ENCODE data around the gene GLT6D1.
"Not testable (repeated sequence)": the region's sequence is repeated elsewhere in the genome, so short reads cannot be mapped to it uniquely, and the experiment has no call there.

GLT6D1 gene

GRCh38 chr9:135664801-135665794 is 25.8 kb upstream of the GLT6D1 start:
- no peak for DNase-seq (ENCODE audit: low read depth in 2 of 2)

DNA sequence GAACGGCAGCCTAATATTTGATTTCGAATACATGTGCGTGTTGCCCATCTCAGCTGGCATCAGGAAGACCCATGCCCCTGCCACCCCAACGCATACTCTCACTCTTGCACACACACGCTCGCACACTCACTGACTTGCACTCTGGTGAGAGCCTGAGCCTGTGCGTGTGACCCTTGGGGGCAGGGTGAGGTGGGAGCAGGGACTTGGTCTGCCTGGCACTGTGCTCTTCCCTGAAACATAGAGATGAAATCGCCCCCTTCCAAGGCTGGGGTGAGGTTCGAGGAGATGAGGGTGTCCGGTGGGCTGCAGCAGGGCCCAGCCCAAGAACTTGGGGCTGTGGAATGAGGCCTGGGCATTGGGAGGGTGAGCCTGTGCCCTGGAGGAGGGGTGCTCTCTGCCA is 24.9 kb upstream of the GLT6D1 start:
- no peak for DNase-seq (ENCODE audit: low read depth in 2 of 2)

DNA sequence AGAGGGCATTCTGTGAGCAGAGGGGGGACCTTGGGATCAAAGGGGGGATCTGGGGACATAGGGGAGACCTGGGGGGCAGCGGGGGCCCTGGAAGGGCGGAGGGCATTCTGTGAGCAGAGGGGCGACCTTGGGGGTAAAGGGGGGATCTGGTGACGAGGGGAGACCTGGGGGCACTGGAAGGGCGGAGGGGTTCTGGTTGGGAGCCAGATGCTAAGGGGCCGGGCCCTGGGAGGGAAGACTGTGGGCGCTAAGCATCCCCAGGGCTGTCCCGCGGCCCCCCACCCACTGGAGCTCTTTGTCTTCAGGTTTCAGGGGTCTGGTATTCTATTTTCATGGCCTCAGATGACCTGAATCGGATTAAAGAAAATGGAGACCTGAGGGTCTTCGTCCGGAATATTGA is 24.5 kb upstream of the GLT6D1 start:
- DNase-seq (ENCODE audit: low read depth in 2 of 2) = no peak

- DNase-seq (ENCODE audit: low read depth in 2 of 2) = no peak
Measured at GRCh38 chr9:135663451-135663770, 24.1 kb upstream of the GLT6D1 start.

- DNase-seq (ENCODE audit: low read depth in 2 of 2) = no peak
Measured at GRCh38 chr9:135662758-135663450, 23.6 kb upstream of the GLT6D1 start, which contains the start of gene LCN9. Gene LCN9 (plus strand): TSS chr9:135663309. CDS start chr9:135663322, 13 bp downstream.

- DNase-seq (ENCODE audit: low read depth in 2 of 2) = no peak
Measured at GRCh38 chr9:135661816-135662560, 22.6 kb upstream of the GLT6D1 start.

DNA sequence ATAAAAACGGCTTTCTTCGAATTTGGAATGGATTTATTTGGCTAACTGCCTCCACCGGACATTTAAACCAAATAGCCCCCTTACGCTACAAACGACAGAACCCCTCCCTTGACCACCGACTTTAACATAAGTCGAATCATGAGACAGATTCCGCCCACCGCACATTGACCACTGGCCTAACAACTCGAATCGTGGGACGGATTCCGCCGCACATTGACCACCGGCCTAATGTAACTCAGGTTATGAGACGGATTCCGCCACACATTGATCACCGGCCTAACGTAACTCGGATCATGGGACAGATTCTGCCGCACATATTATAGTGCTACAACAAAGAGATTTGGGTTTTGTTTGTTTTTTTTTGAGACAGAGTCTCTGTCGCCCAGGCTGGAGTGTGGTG is 21.1 kb upstream of the GLT6D1 start:
- DNase-seq (ENCODE audit: low read depth in 2 of 2) = no peak

- no peak for DNase-seq (ENCODE audit: low read depth in 2 of 2)
Measured at GRCh38 chr9:135659252-135659651, 19.9 kb upstream of the GLT6D1 start.

DNA sequence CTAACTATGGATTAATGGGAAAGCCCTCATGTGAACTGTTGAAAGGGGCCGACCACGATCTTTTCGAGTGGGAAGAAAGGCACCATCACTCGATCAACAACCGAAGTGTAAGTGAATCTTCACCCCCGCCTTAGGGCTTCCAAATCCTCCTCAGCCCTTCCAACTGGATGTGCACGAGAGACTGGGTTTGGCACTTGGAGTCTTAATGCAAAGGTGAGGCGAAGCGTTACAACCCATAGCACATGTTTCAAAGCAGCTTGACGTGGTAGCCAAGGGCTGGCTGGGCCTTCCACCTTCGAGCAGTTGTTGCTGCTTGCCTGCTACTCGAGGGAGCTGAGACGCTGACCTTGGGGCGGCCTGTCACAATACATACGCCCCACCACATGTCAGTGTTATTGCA is 18.1 kb upstream of the GLT6D1 start:
- DNase-seq (ENCODE audit: low read depth in 2 of 2) = no peak

DNA sequence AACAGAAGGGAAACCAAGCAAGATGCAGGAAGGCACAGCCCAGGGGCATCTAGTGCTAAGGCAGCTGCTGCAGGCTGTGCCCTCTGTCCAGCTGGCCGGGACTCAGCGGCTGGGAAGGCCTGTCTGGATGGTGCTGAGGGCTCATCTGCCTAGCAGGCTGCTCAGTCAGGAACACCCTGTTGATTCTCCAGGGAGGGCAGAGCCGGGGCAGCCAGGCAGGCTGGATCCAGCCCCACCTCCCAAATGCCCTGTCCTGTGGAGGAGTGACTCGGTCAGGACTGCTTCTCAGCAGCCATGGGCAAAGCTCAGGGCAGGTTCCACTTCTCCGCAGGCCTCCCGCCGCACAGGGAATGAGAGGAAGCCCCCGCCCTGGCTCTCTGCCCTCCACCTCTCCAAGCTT is 16.0 kb upstream of the GLT6D1 start:
- no peak for DNase-seq (ENCODE audit: low read depth in 2 of 2)

DNA sequence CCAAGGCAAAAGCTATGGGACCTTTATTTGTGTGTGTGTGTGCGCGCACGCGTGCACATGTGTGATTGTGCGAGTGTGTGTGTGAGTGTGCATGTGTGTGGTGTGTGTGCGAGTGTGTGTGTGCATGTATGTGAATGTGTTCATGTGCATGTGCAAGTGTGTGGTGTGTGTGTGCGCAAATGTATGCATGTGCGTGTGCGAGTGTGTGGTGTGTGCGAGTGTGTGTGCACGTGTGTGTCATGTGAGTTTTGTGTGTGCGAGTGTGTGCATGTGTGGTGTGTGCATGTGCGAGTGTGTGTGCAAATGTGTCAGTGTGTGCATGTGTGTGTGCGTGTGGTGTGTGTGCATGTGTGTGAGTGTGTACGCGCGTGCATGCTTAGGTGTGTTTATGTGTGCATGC is 11.1 kb upstream of the GLT6D1 start:
- DNase-seq (ENCODE audit: low read depth in 2 of 2) = no peak

DNA sequence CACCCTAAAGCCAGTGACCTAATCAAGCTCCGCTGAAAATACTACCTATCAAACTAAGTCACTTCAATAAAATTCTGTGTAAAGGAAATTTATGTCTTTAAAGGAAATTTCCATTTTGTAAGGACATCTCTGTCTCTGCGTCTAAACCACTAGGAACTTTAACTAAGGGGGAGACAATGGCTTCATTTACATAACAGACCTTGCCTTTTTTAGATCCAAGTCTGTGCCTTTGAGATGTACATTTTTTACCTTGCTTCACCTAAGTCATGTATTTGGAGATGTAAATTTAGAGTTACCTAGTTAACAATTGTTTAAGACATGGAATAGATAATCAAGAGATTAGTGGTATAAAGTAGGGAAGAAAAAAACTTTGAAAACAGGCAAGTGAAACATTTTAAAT is 10.2 kb upstream of the GLT6D1 start:
- DNase-seq (ENCODE audit: low read depth in 2 of 2) = no peak

DNA sequence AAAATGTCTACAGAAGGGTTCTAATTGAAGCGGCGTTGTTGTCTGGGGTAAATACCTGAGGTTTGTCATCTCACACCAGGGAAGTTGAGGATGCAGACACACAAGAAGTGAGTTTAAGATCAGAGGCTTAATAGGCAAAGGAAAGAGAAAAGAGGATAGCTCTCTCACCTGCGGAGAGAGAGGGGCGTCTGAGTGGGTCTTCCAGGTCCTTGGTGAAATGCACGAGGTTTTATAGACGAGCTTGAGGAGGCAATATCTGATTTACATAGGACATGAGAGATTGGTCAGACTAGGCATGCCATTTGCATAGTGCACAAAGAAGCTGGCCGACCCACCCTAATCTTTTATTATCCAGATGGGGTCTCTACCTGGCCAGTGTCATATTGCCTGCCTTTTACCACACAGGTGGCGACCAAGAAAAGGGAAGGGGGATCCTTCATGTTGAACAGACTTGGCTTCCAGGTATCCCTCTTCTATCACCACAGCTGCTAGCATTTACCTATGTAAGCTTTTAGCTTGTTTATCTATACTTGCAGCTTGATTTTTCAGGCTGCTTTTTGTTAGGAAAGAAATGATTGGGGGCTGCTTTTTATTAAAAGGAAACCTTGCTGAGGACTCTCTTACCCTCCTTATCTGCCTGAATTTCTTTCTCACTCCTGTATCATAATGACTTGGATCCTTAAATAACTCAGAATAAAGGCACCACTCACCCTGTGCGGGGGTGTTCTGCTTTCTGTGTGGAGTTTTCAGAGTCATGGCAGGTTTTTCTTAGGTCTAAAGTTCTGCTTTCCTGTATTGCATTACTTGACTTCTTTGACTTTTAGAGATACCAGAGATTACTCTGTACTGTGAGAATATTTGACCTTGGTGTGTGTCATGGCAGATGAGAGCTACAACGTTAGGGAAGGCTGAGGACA is 9.4 kb upstream of the GLT6D1 start:
- DNase-seq (ENCODE audit: low read depth in 2 of 2) = no peak

DNA sequence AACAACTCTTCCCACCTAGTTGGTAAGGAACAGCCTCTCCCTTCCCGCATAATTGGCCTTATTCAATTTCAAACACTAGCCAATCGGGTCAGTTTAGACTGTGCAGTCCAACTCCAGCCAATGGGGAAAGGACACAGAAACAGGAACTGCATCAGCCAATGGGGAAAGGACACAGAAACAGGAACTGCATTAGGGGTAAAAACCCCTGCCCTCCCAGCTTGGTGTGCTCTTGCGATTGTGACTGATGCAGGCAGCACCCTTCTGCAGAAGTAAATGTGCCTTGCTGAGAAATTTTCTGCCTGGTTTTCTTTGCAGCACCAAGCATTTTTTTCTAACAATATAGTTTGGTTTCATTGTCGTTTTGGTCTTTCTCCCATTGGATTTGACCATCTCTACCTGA is 8.5 kb upstream of the GLT6D1 start:
- no peak for DNase-seq (ENCODE audit: low read depth in 2 of 2)

DNA sequence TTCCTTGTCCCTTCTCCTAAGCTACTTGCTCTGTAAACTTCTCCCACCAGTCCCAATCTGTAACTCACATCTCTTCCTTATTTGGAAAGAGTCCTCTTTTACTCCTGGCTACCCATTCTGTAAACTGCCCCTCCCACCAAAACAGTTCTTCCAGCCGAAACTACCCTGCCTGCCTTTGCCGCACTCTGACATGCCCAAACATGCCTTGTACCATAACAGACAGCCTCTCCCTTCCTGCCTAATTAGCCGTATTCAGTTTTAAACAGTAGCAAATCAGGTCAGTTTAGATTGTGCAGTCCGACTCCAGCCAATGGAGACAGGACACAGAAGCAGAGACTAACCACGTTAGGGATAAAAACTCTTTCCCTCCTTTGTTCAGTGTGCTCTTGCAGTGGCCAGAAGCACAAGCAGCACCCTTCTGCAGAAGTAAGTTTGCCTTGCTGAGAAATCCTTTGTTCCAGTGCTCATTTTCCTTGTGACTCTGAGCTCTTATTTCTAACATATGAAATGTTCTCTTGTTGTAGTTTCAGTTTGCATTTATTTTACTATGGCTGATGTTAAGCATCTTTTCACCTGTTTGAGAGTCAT is 5.4 kb upstream of the GLT6D1 start:
- no peak for DNase-seq (ENCODE audit: low read depth in 2 of 2)

DNA sequence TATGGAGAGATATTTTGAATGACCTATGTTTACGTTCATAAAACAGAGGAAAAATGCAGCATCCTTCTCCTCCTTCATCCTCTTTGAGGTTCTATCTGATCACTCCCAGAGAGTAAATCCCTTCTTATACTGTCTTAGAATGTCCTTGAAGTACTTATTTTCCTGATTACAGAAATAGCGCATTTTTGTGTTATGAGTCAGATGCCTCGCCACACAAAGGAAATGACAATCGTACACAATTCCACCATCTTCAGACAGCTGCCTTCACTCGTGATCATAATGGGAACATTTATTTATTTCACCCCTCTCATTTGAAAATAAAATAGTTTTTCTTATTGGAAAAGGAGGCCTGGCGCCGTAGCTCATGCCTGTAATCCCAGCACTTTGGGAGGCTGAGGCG is 2.4 kb upstream of the GLT6D1 start:
- no peak for DNase-seq (ENCODE audit: low read depth in 2 of 2)

- no peak for DNase-seq (ENCODE audit: low read depth in 2 of 2)
Measured at GRCh38 chr9:135641047-135641446, 1.7 kb upstream of the GLT6D1 start.

- not testable (repeated sequence) for DNase-seq (ENCODE audit: low read depth in 2 of 2)
Measured at GRCh38 chr9:135636930-135637530, 2.3 kb downstream of the GLT6D1 start.

- DNase-seq (ENCODE audit: low read depth in 2 of 2) = no peak
Measured at GRCh38 chr9:135632841-135633240, 6.5 kb downstream of the GLT6D1 start.

DNA sequence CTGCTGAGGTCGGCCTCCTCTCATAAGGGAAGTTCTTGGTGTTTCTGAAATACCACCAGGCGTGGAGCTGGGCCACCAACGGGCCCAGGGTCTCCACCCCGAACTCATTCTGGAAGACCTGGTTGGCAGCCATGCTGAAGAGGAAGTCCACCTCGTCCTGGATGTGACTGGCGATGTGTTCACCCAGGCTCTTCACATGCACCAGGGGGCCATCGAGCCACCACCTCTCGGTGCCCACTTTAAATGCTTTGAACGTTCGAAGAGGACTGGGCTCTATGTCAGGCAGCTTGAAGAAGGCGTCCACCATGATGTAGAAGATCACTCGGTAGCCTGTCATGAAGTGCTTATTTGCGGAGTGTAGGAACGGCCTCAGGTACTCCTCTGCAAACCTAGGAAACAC is 15.1 kb downstream of the GLT6D1 start:
- no peak for DNase-seq (ENCODE audit: low read depth in 2 of 2)
